Posterior vena cava (tissue), 2 donors: ENCODE results near the gene PSMB11. TPM values are rescaled to one million over a fixed set of nuclear protein-coding genes. Genes with fewer than 3 reads are reported as not detected.

Experiments used
- DNase-seq: peaks from one replicate; pipeline ENCODE4 v3.0.0-alpha.2; 2020; ENCODE audit warnings: low spot score
- intact Hi-C, 2 donors: fragments of 100-400 bp; cut with DNase I; formaldehyde crosslinking; loops; one replicate each; pipeline versions ENCODE4 v1.14.1 to v1.14.2; 2022 to 2023
- total RNA-seq, 2 donors: library from RNA; stranded (reverse); fragmentation: NEBNext Ultra II Directional; extraction: Animal tissue kit (Norgen Biotek cat#: 25700); gene quantifications; one replicate each; pipeline ENCODE4 v1.2.1, GENCODE V29; 2021
- donor health status: DM: yes; HTN: yes; CAD: no.
- donor health status: DM: yes; HTN: yes; CAD: no.

Gene PSMB11
- total RNA-seq, 2 donors from 2014 or later, result not detected

DNA sequence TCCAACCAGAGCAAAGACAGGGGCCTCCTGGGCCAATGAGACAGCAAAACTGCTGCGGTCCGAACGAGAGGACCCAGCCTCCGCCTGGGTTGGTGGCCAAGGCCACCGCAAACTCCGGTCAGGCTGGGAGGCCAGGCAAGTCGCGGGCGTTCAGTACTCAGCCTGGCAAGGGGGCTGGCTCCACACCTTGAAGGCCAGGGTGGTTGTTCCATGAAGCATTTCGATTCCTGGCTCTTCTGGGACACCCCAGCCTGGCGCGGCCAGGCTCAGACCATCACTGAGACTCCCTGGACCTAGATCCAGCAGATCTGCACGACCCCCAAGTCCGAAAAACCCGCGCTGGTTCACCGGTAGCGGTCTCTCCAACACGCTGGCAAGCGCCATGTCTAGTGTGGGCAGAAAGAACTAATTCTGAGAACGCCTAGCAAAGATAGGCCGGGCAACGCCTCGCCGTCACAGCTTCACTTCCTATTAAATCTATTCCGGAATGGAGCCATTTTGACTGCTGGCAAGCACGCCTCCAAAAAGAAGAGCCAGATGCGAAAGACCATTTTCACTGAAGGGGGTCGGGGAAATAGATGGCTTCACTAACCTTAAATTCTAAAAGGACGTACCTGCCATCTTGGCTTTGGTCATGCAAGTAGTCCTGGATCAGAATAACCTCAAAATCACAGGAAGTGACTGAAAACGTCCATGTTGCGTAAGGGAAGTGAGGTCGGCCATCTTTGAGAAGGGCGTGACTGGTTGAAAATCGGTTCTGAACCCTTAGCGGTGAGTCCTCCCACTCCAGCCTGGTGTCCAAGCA, 7.3 kb upstream of the PSMB11 start, which contains the start of gene PSMB5:
Gene PSMB5 (minus strand): TSS at position 403 of the 805 bp plus-strand sequence. CDS start 19 bp downstream, at position 384.
- intact Hi-C loops, result no loop called here
- peak; percentile 96 for DNase-seq

DNA sequence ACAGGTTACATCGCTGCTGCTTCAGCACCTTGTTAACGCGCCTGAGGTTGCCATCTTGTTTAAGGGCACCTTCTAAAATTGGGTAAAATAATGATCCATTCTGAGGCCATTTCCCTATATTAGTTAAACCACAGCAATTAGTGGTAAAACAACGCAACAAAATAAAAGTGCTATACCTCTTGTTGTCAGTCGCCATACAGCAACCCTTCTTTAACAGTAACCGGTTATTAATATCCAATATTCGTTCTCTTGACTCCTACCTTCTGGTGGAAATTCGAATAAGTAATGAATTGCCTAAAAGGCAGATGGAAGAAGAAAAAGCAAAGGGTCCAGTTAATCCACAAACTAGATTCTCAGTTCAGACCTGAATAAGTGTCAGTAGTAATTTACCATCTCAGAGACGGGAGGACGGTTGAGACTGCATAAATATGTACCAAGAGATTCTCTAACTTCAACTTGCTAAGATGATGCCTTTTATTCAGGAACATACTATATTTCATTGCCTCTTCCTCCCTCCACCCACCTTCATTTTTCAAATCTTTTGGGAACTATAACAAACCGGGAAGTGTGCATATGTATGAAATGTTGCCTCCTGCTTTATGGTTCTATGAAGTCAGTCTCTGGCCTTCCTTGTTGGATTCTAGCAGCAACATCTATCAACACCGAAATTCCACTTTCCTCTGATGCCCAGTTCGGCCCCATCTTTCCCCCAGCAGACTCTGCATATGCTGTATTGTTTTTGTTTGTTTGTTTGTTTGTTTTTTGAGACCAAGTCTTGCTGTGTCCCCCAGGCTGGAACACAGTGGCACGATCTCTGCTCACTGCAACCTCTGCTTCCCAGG, 6.5 kb upstream of the PSMB11 start:
- intact Hi-C loops, result no loop called here
- no peak for DNase-seq

DNA sequence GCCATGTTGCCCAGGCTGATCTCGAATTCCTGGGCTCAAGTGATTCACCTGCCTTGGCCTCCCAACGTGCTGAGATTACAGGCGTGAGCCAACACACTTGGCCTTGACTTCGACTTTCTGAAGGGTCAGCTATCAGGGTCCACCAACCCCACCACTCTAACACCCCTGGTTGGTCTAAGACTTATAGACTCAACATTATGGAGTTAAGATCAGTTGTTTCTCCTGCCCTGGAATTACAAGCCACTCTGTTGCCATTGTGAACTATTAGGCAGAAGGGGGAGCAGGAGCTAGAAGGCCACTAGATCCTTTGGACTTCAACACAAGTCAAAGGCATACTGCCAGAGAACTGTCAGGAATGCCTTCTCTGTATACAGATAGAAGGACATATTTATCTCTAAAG, 1.9 kb upstream of the PSMB11 start:
- no peak for DNase-seq
- intact Hi-C loops, result no loop called here

DNA sequence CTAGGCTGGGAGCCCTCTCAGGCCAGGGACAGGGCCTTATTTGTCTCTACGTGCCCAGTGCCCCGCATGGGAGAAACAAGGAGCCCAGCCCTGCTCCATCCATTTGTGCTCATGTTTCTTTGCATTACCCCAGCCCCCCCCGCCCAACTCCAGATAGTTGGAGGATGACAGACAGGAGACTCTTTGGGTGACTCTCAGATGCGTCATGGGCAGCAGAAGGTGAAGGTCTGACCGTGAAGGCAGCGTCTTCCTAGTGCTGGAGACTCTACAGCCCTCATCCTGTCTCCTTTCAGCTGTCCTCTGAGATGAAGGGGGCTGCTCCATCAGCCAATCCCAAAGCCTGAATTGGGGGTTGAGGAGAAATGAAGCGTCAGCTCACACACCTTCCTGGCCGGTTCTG, 283 bp upstream of the PSMB11 start:
- DNase-seq, result no peak
- intact Hi-C loops, result loop anchor here in 1 of 2 donors (1.0 kb wide), 1 partner anchor 29 kb away; no protein-coding TSS in a partner anchor

DNA sequence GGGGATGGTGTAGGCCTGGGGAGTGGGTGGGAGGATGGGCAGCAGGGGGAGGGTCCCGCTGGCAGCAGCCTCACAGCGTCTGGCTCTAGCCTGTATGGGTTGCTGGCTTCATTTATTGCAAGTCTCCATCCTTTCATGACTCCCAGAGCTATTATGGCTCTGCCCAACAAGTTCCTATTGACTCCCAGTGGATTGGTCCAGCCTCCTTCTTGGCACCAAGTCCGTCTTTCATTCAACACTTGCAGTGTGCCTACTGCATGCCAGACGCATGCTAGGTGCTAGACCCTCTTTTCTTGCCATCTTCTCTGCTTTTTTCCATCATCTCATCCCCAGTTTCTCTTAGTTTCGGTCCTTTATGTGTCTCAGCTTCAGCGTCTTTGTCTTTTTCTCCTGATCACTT, 1.1 kb downstream of the PSMB11 start:
- intact Hi-C loops, result no loop called here
- no peak for DNase-seq

DNA sequence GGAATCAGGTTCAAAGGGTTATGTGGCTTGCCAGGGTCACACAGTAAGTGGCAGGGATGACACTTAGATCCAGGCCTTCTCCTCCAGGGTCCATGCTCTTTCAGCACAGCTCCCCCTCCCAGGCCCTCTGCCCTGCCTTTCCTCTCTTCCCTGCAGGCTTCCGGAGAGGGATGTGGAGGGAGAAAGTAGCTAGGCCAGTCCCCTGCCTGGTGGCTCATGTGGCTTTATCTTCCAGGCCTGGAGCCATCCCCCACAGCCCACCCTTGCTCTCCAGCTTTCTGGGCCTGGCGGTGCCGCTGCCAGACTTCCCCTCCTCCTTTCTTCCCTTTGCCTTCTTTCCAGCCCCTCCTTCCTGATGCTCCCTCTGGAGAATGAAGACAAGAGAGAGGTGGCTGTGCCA, 1.7 kb downstream of the PSMB11 start:
- no peak for DNase-seq
- intact Hi-C loops, result no loop called here

DNA sequence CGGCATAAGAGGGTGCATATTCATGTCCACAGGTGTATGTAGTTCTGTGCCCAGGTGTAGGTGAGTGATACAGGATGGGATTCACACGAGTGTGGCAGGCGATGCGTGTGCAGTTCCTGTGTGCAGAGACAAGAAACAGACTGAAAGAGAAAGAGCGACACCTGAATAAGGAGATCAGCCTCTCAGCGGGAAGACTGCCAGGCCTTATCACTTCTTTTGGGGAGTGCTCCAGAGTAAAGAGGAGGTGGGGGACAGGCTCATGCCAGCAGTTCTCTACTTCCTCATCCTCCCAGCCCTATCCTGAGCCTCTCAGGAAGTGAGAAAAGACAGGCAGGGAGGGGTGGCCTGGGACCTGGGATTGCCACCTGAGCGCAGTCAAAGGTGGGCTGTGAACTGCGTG, 2.8 kb downstream of the PSMB11 start:
- intact Hi-C loops, result no loop called here
- no peak for DNase-seq

DNA sequence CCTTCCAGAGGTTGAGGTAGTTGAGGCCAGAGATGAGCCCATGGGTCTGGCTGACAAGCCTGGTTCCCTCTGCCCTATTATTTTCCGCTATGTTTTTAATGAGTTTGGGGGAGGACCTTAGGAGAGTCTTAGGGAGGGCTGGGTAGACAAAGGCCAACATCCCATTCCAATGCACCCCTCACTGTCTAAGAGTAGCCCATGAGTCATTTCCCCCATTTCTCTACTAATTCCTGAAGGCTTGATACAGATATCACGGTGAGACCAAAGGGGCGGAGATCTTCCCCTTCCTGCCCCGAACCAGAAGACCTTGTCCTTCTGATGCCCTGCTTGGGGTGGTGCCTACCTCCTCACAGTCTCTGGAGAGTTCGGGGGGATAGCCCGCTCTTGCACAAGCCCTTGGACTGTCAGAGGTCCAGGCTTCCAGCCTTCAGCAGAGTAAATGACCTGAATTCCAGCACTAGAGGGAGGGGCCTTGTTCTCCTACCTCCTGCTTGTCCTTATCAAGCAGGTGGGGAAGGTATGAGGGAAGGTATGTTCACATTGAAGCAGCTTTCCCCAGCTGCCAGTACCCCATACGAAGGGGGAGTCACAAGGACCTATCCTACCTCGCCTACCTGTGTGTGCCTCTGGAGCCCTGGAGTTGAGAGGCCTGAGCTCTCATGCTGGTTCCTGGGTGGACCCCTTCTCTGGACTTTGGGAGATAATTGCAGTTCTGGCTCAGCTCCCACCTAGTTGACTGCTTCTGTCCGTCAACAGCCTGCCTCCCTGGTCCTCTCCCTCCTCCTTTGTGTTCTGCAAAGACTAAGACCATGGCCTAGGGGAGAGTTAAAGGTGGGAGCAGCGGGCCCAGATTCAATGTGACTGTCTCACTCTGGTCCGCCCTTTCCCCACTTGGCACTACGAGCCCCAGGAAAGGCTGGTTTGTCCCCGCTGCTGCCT, 3.7 kb downstream of the PSMB11 start:
- no peak for DNase-seq

DNA sequence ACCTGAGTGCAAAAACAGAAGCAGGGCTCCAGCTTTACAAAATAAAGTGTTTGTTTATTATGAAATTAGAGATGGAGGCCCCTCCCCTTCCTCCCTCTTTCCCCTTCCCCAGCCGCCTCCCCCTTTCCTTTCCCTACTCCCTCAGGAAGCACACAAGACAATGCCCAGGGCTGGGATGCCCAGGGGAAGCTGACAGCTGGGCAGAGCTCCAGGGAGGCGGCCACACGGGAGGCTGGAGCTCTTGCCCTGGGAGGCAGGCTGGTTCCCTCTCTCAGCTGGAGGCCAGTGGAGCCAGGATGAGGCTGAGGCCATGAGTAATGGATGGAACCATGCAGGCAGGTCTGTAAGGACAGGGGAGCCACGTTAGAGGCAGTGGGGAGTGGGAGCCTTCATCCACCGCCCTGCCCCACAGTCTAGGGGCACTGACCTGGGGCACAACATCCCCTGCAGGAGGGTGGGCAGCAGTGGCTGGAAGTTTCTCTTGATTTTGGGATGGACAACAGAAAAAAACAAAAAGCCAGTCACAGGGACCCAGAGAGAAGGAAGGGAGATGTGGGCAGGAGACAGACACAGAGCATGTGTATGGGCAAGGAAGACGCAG, 5.1 kb downstream of the PSMB11 start:
- intact Hi-C loops, result no loop called here
- DNase-seq, result no peak

More for the DNA sequence above, 3.7 kb downstream of the PSMB11 start:
- intact Hi-C loops, result no loop called here

DNA sequence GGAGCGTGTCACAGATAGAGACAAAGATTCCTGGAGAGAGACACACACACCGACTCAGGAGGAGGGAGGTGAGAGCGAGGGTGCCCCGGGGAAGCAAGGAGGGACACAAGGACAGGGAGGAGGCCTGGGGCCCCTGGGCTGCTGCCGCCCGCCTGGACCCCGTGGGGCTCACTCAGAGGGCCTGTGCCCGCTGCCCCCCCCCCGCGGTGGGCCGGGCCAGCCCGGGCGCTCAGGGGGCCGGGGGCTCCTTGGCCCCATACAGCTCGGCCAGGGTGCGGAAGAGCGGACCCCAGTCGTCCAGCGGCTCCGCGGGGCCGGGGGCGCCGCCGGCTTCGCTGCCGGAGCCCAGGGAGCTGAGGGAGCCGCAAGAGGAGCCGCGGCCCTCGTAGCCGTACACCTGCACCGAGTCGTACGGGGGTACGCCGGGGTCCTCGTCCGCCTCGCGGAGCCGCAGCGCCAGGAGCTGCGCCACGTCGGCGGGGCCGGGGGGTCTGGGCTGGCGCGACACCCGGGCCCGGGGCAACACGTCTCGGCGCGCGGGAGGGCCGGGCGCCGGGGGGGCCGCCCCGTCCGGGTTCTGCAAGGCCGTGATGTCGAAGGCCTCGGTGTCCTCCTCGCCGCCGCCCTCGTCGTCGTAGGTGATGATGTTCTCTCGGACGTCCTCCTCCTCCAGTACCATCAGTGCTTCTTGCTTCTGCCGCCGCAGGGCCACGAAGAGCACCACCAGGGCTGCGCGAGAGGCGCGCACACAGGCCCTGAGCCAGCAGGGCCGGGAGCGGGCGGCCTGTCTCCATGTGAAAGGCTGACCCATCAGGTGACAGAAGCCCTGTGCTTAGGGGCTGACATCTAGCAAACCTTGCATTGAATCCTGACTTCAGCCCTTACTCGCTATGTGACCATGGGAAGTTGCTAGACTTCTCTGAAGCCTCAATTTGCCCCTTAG, 6.0 kb downstream of the PSMB11 start:
- intact Hi-C loops, result no loop called here
- DNase-seq, result no peak

DNA sequence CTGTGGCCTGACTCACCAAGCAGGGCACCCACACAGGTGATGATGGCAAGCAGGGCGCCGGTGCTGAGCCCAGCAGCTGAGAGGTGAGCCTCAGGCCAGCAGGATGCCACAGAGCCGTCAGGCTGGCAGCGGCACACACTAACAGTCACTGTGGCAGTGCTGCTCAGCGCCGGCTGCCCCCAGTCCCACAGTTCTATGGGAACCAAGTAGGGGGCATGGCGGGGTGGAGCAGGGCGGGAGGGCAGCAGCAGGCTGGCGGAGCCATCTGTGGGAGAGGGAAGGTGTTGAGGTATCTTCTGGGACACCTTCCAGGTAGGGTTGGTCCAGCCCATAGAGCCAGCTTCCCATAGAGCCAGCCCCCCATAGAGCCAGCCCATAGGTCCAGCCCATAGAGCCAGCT, 7.0 kb downstream of the PSMB11 start:
- intact Hi-C loops, result no loop called here
- DNase-seq, result no peak

DNA sequence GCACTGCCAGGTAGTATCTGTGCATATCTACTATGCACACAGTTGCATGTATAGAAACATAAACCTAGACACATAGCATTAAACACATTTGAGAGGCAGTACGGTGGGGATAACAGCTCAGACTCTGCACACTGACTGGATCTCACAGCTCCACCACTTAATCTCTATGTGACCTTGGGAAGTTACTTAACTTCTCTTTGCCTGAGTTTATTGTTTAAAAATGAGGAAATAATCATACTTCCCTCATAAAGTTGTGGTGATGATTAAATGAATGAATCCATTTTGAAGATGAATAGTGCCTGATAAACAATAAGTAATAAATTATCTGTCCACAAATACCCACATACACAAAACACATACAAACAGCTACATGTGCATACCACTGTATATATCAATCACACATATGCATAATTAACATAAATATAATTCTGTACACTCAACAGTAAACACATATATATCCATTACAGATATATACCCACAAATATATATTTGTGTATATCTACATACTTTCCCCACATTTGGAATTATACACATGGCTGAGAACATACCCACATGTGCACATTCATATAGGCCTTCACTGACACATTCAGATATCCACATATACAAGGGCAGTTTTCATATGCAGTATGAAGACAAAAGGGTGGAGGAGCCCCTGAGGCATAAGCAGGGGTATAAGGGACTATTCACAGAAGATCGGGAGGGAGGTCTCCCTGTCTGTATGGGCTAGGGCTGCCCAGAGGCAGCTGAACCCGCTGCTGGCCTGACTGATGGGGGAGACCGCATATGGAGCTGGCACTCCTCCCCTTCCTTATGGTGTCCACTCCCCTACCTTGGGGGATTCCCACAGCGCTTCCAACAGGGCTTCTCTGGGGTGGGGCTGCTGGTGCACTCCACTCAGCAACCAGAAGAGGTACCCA, 9.4 kb downstream of the PSMB11 start:
- no peak for DNase-seq
- intact Hi-C loops, result loop anchor here in 1 of 2 donors (5.0 kb wide), 1 partner anchor 999 kb away; no protein-coding TSS in a partner anchor

DNA sequence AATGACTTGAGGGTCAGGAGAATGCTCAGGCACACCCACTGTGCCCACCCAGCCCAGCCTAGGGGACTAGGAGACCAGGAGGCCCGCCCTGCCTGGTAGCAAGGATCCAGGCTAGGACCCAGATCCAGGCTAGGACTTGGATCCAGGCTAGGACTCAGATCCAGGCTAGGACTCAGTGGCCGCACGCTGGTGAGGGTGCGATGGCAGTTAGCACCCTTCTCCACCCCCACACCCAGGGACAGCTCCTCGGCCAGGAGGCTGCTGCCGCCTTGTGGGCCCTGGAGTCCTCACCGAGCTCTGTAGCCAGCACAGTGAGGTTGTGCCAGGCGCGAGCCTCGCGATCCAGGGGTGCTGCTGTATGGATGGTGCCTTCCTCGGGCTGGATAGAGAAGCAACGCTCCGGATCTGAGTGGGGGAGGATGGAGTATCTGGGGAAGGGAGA, 10.2 kb downstream of the PSMB11 start:
- no peak for DNase-seq
- intact Hi-C loops, result loop anchor here in 1 of 2 donors (5.0 kb wide), 1 partner anchor 1000 kb away; no protein-coding TSS in a partner anchor

DNA sequence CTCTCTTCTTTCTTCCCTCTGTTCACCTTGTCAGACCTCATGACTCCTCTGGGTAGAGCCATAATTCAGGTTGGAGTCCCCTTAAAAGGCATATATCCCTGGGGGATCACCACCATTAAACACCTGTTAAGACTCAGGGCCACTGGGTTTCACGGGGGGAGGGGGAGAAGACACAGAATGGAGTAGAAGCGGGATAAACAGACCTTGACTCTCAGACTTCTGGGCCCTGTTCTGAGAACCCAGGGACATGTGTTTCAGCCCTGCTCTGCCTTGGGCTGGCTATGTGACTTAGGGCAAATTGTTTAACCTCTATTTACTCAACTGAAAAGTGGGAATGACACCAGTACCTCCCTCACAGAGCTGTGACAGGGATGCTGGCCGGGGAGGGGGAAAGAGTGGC, 10.7 kb downstream of the PSMB11 start:
- DNase-seq, result no peak
- intact Hi-C loops, result loop anchor here in 1 of 2 donors (5.0 kb wide), 1 partner anchor 1000 kb away; no protein-coding TSS in a partner anchor

DNA sequence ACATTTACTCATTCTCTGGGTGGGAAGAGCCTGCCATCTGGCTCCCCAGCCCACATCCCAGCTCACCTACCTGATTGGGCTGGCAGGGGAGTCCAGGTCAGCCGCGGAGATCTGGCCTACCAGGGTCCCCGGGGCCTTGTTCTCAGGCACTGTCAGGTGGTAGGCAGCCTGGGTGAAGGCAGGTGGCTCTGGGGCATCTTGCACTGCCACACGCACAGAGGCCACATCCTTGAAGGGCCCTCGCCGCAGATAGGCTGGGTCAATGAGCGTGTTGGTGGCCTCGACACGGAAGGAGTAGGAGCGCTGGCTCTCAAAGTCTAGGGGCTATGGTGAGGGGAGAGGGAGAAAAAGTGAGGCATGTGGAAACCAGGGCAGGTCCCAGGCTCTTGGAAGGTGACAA, 11.4 kb downstream of the PSMB11 start:
- intact Hi-C loops, result loop anchor here in 1 of 2 donors (5.0 kb wide), 1 partner anchor 1001 kb away; no protein-coding TSS in a partner anchor
- no peak for DNase-seq
